ENCODE data around the gene NEUROG1.

DNA sequence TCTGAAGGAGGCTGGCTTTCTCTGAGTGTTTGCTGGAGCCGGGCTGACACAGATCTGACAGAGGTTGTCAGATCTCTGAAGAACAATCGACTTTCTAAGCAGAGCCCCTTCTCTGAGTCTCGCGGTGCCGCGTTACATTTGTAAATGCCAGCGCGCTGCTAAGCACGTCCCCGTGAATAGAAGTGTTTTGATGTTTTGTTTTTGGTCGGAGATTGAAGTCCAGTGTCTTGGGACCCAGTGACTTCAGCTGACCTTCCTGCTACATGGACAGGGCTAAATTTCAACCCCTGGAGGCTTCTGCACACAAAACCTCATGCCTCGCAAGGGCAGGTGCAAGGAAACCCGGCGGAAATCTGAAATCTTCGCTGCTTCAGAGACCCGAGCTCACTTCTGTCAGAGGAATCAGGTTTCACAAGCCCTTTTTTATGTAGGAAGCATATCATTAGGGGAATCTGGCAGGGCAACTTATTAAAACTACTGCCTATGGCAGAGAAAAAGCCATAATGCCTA lies 27.2 kb downstream of the NEUROG1 start:
- TF ChIP-seq, protein P1, sequence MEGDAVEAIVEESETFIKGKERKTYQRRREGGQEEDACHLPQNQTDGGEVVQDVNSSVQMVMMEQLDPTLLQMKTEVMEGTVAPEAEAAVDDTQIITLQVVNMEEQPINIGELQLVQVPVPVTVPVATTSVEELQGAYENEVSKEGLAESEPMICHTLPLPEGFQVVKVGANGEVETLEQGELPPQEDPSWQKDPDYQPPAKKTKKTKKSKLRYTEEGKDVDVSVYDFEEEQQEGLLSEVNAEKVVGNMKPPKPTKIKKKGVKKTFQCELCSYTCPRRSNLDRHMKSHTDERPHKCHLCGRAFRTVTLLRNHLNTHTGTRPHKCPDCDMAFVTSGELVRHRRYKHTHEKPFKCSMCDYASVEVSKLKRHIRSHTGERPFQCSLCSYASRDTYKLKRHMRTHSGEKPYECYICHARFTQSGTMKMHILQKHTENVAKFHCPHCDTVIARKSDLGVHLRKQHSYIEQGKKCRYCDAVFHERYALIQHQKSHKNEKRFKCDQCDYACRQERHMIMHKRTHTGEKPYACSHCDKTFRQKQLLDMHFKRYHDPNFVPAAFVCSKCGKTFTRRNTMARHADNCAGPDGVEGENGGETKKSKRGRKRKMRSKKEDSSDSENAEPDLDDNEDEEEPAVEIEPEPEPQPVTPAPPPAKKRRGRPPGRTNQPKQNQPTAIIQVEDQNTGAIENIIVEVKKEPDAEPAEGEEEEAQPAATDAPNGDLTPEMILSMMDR (IDR thresholded peaks at IDR 0.05): no peak
- TF ChIP-seq POLR2A (IDR thresholded peaks at IDR 0.05) (no peak), POLR2AphosphoS5 (IDR thresholded peaks at IDR 0.05; ENCODE audit: insufficient read depth in 1 of 2, low read depth in 1 of 2) (no peak)
